Measurements from ENCODE around the gene CALD1.

The CALD1 gene

GRCh38 chr7:134787064-134787463, 7.6 kb downstream of the CALD1 start:
- no peaks in the 10 kb centered on the region for H3K9me3 Mint-ChIP-seq
- intact Hi-C loops (cut with micrococcal nuclease): no loop called here
- no peaks in the 10 kb centered on the region for H3K4me1 Mint-ChIP-seq (ENCODE audit: low read depth)
- no peaks in the 10 kb centered on the region for H3K27me3 Mint-ChIP-seq
- H3K4me3 Mint-ChIP-seq: no peak overlapping the region
- H3K27ac Mint-ChIP-seq: no peak overlapping the region
- no peaks in the 10 kb centered on the region for H3K36me3 Mint-ChIP-seq (ENCODE audit: low read depth)

GRCh38 chr7:134787720-134788119, 8.3 kb downstream of the CALD1 start:
- intact Hi-C loops (cut with micrococcal nuclease): no loop called here
- Mint-ChIP-seq H3K9me3 (no peaks in the 10 kb centered on the region), H3K36me3 (ENCODE audit: low read depth) (no peaks in the 10 kb centered on the region), H3K27me3 (no peaks in the 10 kb centered on the region), H3K4me3 (no peak overlapping the region), H3K4me1 (ENCODE audit: low read depth) (no peaks in the 10 kb centered on the region), H3K27ac (no peak overlapping the region)

- no peaks in the 10 kb centered on the region for H3K27me3 Mint-ChIP-seq
Measured at GRCh38 chr7:134788191-134788590, 8.8 kb downstream of the CALD1 start.

DNA sequence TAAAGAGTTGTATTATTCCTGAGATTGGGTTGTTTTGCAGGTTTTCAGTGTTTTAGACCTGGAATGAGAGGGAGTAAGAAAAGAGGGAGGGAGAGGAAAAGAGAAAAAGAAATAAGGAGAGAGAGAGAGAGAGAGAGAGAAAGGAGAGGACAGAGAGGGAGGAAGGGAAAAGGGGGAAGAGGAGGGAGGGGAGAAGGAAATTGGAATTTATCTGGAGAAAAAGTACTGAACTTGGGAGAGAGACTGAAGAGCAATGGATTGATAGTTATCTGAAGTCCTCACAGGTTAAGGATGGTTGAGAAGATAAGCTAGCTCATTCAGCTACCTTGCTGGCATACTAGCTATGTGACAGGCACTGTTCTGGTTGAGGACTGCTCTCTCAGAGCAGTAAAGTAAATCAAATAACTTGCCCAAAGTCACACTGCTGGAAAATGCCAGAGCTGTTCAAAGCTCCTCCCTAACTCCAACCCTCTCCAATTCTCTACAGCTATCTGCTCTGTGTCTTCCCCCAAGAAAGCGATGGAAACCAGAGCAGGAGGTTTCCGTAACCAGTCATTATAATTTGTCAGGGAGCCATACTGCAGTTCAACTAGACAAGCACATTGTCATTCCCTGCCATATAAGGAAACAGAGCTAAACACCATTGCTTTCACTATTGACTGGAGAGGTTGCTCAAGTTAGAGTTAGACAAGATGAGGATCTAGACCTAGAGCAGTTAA, 10.7 kb downstream of the CALD1 start:
- no peaks in the 10 kb centered on the region for H3K36me3 Mint-ChIP-seq (ENCODE audit: low read depth)
- H3K9me3 Mint-ChIP-seq: peaks cover 11% of the 10 kb centered on the region
- intact Hi-C loops (cut with micrococcal nuclease): no loop called here
- no peaks in the 10 kb centered on the region for H3K4me1 Mint-ChIP-seq (ENCODE audit: low read depth)
- no peak overlapping the region for H3K27ac Mint-ChIP-seq
- H3K4me3 Mint-ChIP-seq: no peak overlapping the region
- H3K27me3 Mint-ChIP-seq: no peaks in the 10 kb centered on the region

More at GRCh38 chr7:134788191-134788590, 8.8 kb downstream of the CALD1 start:
- no peaks in the 10 kb centered on the region for H3K4me1 Mint-ChIP-seq (ENCODE audit: low read depth)
- intact Hi-C loops (cut with micrococcal nuclease): no loop called here
- H3K27ac Mint-ChIP-seq: no peak overlapping the region
- no peaks in the 10 kb centered on the region for H3K9me3 Mint-ChIP-seq
- no peak overlapping the region for H3K4me3 Mint-ChIP-seq
- H3K36me3 Mint-ChIP-seq (ENCODE audit: low read depth): no peaks in the 10 kb centered on the region

DNA sequence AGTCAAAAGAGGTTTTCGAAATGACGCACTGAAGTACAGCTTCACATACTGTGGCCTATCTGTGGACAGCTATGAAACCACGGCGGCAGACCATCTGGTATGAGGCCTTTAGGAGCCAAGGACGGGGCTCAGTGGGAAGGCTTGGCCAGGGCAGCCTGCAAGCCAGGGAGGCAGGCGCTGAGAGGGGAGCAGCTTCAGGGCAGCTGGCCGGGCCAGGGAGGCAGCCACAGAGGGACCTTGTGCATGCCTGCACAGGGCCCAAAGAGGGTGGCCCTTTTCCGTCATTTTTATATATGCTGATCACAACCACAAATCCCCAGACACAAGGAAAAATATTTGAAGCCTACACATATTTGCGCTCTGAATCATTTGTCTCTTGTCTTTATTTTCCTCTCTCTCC, 13.5 kb downstream of the CALD1 start:
- H3K36me3 Mint-ChIP-seq (ENCODE audit: low read depth): no peaks in the 10 kb centered on the region
- H3K4me1 Mint-ChIP-seq (ENCODE audit: low read depth): no peaks in the 10 kb centered on the region
- H3K9me3 Mint-ChIP-seq: peaks cover 19% of the 10 kb centered on the region
- H3K4me3 Mint-ChIP-seq: no peak overlapping the region
- H3K27ac Mint-ChIP-seq: no peak overlapping the region
- intact Hi-C loops (cut with micrococcal nuclease): no loop called here
- no peaks in the 10 kb centered on the region for H3K27me3 Mint-ChIP-seq

- H3K27ac Mint-ChIP-seq: no peak overlapping the region
- peaks cover 19% of the 10 kb centered on the region for H3K9me3 Mint-ChIP-seq
- H3K4me3 Mint-ChIP-seq: no peak overlapping the region
- no peaks in the 10 kb centered on the region for H3K27me3 Mint-ChIP-seq
- intact Hi-C loops (cut with micrococcal nuclease): no loop called here
- no peaks in the 10 kb centered on the region for H3K36me3 Mint-ChIP-seq (ENCODE audit: low read depth)
- no peaks in the 10 kb centered on the region for H3K4me1 Mint-ChIP-seq (ENCODE audit: low read depth)
Measured at GRCh38 chr7:134795231-134795630, 15.8 kb downstream of the CALD1 start.

GRCh38 chr7:134798155-134798554, 18.7 kb downstream of the CALD1 start:
- Mint-ChIP-seq H3K4me3 (no peak overlapping the region), H3K36me3 (ENCODE audit: low read depth) (no peaks in the 10 kb centered on the region), H3K27ac (no peak overlapping the region), H3K27me3 (no peaks in the 10 kb centered on the region), H3K9me3 (peaks cover 19% of the 10 kb centered on the region), H3K4me1 (ENCODE audit: low read depth) (no peaks in the 10 kb centered on the region)
- intact Hi-C loops (cut with micrococcal nuclease): no loop called here

GRCh38 chr7:134799377-134799776, 19.9 kb downstream of the CALD1 start:
- Mint-ChIP-seq H3K27me3 (no peaks in the 10 kb centered on the region), H3K36me3 (ENCODE audit: low read depth) (no peaks in the 10 kb centered on the region), H3K9me3 (peaks cover 10% of the 10 kb centered on the region), H3K27ac (no peak overlapping the region), H3K4me3 (no peak overlapping the region), H3K4me1 (ENCODE audit: low read depth) (no peaks in the 10 kb centered on the region)
- intact Hi-C loops (cut with micrococcal nuclease): no loop called here

- intact Hi-C loops (cut with micrococcal nuclease): no loop called here
- Mint-ChIP-seq H3K27ac (no peak overlapping the region), H3K4me1 (ENCODE audit: low read depth) (no peaks in the 10 kb centered on the region), H3K4me3 (no peak overlapping the region), H3K27me3 (no peaks in the 10 kb centered on the region), H3K36me3 (ENCODE audit: low read depth) (no peaks in the 10 kb centered on the region), H3K9me3 (no peaks in the 10 kb centered on the region)
Measured at GRCh38 chr7:134802762-134803161, 23.3 kb downstream of the CALD1 start.

- intact Hi-C loops (cut with micrococcal nuclease): no loop called here
- Mint-ChIP-seq H3K4me1 (ENCODE audit: low read depth) (no peaks in the 10 kb centered on the region), H3K36me3 (ENCODE audit: low read depth) (no peaks in the 10 kb centered on the region), H3K4me3 (no peak overlapping the region), H3K27ac (no peak overlapping the region), H3K9me3 (no peaks in the 10 kb centered on the region), H3K27me3 (no peaks in the 10 kb centered on the region)
Measured at GRCh38 chr7:134804351-134804750, 24.9 kb downstream of the CALD1 start.

GRCh38 chr7:134804854-134805253, 25.4 kb downstream of the CALD1 start:
- no peaks in the 10 kb centered on the region for H3K36me3 Mint-ChIP-seq (ENCODE audit: low read depth)
- intact Hi-C loops (cut with micrococcal nuclease): no loop called here
- H3K27me3 Mint-ChIP-seq: no peaks in the 10 kb centered on the region
- no peak overlapping the region for H3K27ac Mint-ChIP-seq
- H3K9me3 Mint-ChIP-seq: no peaks in the 10 kb centered on the region
- no peak overlapping the region for H3K4me3 Mint-ChIP-seq
- H3K4me1 Mint-ChIP-seq (ENCODE audit: low read depth): no peaks in the 10 kb centered on the region

DNA sequence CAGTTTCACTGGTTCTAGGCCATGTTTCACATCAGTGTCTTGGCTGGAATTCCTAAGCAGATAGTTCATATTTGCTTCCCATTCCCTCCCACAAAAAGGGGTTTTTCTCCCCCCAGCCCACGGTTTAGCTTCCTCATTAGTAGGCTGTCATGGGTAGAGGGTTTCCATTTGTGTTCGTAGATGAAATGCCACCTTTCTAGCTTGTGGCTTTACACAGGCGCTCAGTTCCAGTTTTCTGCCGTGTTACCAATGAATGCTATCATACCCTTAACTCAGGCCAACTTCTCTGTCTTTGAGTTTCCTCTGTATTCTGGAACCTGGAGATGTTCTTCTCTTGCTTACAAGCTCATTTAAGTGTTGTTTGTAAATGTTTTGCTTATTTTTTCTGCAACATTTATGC, 26.8 kb downstream of the CALD1 start:
- Mint-ChIP-seq H3K27me3 (no peaks in the 10 kb centered on the region), H3K4me1 (ENCODE audit: low read depth) (no peaks in the 10 kb centered on the region), H3K9me3 (no peaks in the 10 kb centered on the region), H3K36me3 (ENCODE audit: low read depth) (no peaks in the 10 kb centered on the region), H3K4me3 (no peak overlapping the region), H3K27ac (no peak overlapping the region)
- intact Hi-C loops (cut with micrococcal nuclease): no loop called here

DNA sequence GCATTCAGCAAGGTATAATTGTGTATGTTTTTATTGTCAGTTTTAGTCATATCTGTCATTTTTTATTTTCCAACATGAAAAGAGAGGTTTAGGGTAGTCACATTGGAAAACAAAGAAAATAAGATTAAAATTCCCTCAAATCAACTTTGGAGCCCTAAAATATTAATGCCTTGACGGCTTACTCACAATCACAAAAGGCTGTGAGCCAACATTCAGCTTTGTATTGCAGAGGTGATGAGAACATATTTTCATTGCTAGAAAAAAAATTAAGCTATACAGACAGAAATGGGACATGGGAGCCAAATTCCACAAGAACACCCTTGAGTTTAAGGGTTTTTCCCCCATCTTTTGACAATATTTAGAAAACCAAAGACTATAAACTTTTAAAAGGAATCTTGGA, 30.2 kb downstream of the CALD1 start:
- intact Hi-C loops (cut with micrococcal nuclease): no loop called here
- Mint-ChIP-seq H3K9me3 (no peaks in the 10 kb centered on the region), H3K27ac (no peak overlapping the region), H3K4me3 (no peak overlapping the region), H3K4me1 (ENCODE audit: low read depth) (no peaks in the 10 kb centered on the region), H3K27me3 (peaks cover 3% of the 10 kb centered on the region), H3K36me3 (ENCODE audit: low read depth) (no peaks in the 10 kb centered on the region)

GRCh38 chr7:134811765-134812164, 32.3 kb downstream of the CALD1 start:
- Mint-ChIP-seq H3K9me3 (no peaks in the 10 kb centered on the region), H3K27ac (no peak overlapping the region), H3K4me1 (ENCODE audit: low read depth) (no peaks in the 10 kb centered on the region), H3K4me3 (no peak overlapping the region), H3K27me3 (peaks cover 3% of the 10 kb centered on the region), H3K36me3 (ENCODE audit: low read depth) (no peaks in the 10 kb centered on the region)
- intact Hi-C loops (cut with micrococcal nuclease): no loop called here

DNA sequence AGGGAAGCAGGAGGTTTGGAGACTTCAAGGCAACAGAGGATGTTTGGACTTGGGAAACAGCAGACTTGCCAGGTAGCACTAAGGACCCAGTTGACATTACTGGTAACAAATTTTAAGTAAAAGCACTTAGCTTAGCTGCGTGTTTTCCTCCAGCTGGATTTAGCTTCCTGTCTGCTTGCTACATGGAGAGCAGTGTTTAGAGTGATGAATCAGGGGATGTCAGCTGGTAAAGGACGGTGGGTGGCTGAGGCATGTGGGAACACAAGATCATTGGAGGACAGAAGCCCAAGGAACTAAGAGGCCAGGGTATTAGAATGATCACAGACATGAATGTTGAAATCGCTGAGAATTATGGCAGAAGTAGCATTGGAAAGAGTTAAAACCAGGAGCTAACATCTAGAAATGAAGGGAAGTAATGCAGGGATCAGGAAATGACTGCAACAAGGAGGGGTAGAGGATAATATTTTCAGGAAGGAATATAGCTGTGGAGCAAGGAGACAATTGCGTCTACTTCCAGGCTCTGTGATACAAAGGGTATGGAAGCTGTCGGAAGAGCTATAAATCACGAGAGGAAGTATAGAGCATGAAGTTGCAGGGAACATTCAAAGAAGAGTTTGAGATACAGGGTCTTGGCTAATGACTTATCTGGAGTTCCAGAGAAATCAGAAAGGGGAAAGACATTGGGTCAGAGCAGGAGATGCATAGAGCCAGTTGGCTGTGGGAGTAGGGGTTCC, 34.4 kb downstream of the CALD1 start:
- no peaks in the 10 kb centered on the region for H3K4me1 Mint-ChIP-seq (ENCODE audit: low read depth)
- intact Hi-C loops (cut with micrococcal nuclease): no loop called here
- no peak overlapping the region for H3K27ac Mint-ChIP-seq
- peaks cover 3% of the 10 kb centered on the region for H3K27me3 Mint-ChIP-seq
- H3K36me3 Mint-ChIP-seq (ENCODE audit: low read depth): no peaks in the 10 kb centered on the region
- H3K9me3 Mint-ChIP-seq: no peaks in the 10 kb centered on the region
- H3K4me3 Mint-ChIP-seq: no peak overlapping the region

Measured in dendritic cell treated with granulocyte-macrophage colony-stimulating factor and Interleukin-4, amounts not matched to agents 40 ng/mL and 50 ng/mL, for 4 days (primary cell).